HEK293 (cell line): ENCODE results near the gene PHACTR1.

Experiments used
- FEZF1 ChIP-seq: fragments of 450-650 bp; formaldehyde crosslinking; IDR thresholded peaks from 2 replicates; pipeline ENCODE4 v1.5.1; 2016; ENCODE audit warnings: missing biosample characterization, missing genetic modification characterization
- GLI4 ChIP-seq: fragments of 450-650 bp; formaldehyde crosslinking; IDR thresholded peaks from 2 replicates; pipeline ENCODE4 v1.5.1; 2016; ENCODE audit warnings: missing biosample characterization, missing genetic modification characterization
- OVOL3 ChIP-seq: fragments of 450-650 bp; formaldehyde crosslinking; IDR thresholded peaks from 2 replicates; pipeline ENCODE4 v1.5.1; 2016; ENCODE audit warnings: missing biosample characterization, missing genetic modification characterization
- SETDB1 ChIP-seq: IDR thresholded peaks from one replicate; pipeline ENCODE4 v1.6.1; 2017; ENCODE audit warnings: mild to moderate bottlenecking, low read length, moderate library complexity, mixed read lengths; ENCODE audit not compliant: insufficient read length
- ZFP37 ChIP-seq: fragments of 450-650 bp; formaldehyde crosslinking; IDR thresholded peaks from 2 replicates; pipeline ENCODE4 v1.5.1; 2016; ENCODE audit warnings: missing biosample characterization, missing genetic modification characterization
- ZNF274 ChIP-seq, 2 experiments: fragments of 200-500 bp in 1 of 2; fragments of 450-650 bp in 1 of 2; sonication (Bioruptor generic) in 1 of 2; formaldehyde crosslinking in 1 of 2; IDR thresholded peaks; 2 replicates each; pipeline versions ENCODE4 v1.5.1 to v1.6.1; 2014 to 2016; ENCODE audit warnings: borderline replicate concordance in 1 of 2, inconsistent platforms in 1 of 2, low read length in 1 of 2, missing biosample characterization in 1 of 2, missing genetic modification characterization in 1 of 2
- ZNF561 ChIP-seq: fragments of 450-650 bp; IDR thresholded peaks from 2 replicates; pipeline ENCODE4 v1.5.1; 2018; ENCODE audit warnings: missing biosample characterization, missing genetic modification characterization, borderline replicate concordance
- ZNF776 ChIP-seq: fragments of 450-650 bp; formaldehyde crosslinking; IDR thresholded peaks from 2 replicates; pipeline ENCODE4 v1.5.0; 2017; ENCODE audit warnings: missing biosample characterization, missing genetic modification characterization, borderline replicate concordance
- ZNF830 ChIP-seq: fragments of 450-650 bp; IDR thresholded peaks from 2 replicates; pipeline ENCODE4 v1.5.0; 2018; ENCODE audit warnings: missing biosample characterization, missing genetic modification characterization, low read depth, mild to moderate bottlenecking, moderate library complexity
- TF ChIP-seq, protein P1 (sequence below): sonication (generic); formaldehyde crosslinking; IDR thresholded peaks from 2 replicates; pipeline ENCODE4 v1.8.1; 2022; ENCODE audit warnings: mild to moderate bottlenecking, moderate library complexity, missing genetic modification reagents
- TF ChIP-seq, protein P2 (sequence below): fragments of 450-650 bp; formaldehyde crosslinking; IDR thresholded peaks from 2 replicates; pipeline ENCODE4 v1.5.1; 2016; ENCODE audit warnings: missing biosample characterization, missing genetic modification characterization
- TF ChIP-seq, protein P3 (sequence below): fragments of 450-650 bp; formaldehyde crosslinking; IDR thresholded peaks from 2 replicates; pipeline ENCODE4 v1.5.1; 2016; ENCODE audit warnings: missing biosample characterization, missing genetic modification characterization, low read depth
- TF ChIP-seq, protein P4 (sequence below): fragments of 450-650 bp; formaldehyde crosslinking; IDR thresholded peaks from 2 replicates; pipeline ENCODE4 v1.5.1; 2016; ENCODE audit warnings: missing biosample characterization, missing genetic modification characterization

DNA sequence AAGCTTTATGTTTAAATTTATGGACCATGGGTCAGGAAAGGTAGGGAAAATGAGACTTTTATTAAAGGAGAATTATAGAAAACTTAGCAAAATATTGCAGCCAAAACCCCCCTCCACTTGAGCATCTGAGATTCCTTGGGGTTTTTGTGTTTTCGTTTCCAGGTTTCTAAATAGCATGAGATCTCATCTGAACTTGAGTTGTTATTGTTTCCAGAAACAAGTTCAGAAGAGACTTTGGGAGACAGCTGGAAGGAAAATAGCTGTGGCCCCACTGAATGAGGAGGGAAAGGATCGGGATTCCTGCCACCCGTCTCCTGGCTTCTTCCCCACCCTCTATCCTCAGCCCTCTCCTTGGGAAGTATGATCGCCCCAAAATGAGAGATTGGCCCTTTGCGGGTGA, 536.2 kb downstream of the PHACTR1 start:
- TF ChIP-seq ZNF274 (IDR thresholded peaks at IDR 0.05; ENCODE audit: low read length), result no peak
- TF ChIP-seq ZNF274 (tag by site-specific recombination; IDR thresholded peaks at IDR 0.05; ENCODE audit: borderline replicate concordance), result no peak
- no peak for TF ChIP-seq SETDB1
- TF ChIP-seq, protein P1, sequence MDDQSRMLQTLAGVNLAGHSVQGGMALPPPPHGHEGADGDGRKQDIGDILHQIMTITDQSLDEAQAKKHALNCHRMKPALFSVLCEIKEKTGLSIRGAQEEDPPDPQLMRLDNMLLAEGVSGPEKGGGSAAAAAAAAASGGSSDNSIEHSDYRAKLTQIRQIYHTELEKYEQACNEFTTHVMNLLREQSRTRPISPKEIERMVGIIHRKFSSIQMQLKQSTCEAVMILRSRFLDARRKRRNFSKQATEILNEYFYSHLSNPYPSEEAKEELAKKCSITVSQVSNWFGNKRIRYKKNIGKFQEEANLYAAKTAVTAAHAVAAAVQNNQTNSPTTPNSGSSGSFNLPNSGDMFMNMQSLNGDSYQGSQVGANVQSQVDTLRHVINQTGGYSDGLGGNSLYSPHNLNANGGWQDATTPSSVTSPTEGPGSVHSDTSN (CRISPR knock-in tag), result no peak
- TF ChIP-seq ZNF830, result no peak
- TF ChIP-seq GLI4 (tag by site-specific recombination), result no peak
- no peak for TF ChIP-seq OVOL3 (tag by site-specific recombination)
- TF ChIP-seq, protein P2, sequence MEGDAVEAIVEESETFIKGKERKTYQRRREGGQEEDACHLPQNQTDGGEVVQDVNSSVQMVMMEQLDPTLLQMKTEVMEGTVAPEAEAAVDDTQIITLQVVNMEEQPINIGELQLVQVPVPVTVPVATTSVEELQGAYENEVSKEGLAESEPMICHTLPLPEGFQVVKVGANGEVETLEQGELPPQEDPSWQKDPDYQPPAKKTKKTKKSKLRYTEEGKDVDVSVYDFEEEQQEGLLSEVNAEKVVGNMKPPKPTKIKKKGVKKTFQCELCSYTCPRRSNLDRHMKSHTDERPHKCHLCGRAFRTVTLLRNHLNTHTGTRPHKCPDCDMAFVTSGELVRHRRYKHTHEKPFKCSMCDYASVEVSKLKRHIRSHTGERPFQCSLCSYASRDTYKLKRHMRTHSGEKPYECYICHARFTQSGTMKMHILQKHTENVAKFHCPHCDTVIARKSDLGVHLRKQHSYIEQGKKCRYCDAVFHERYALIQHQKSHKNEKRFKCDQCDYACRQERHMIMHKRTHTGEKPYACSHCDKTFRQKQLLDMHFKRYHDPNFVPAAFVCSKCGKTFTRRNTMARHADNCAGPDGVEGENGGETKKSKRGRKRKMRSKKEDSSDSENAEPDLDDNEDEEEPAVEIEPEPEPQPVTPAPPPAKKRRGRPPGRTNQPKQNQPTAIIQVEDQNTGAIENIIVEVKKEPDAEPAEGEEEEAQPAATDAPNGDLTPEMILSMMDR (tag by site-specific recombination), result no peak
- no peak for TF ChIP-seq FEZF1
- no peak for TF ChIP-seq ZNF776 (tag by site-specific recombination)
- no peak for TF ChIP-seq ZNF561 (tag by site-specific recombination)
- TF ChIP-seq, protein P3, sequence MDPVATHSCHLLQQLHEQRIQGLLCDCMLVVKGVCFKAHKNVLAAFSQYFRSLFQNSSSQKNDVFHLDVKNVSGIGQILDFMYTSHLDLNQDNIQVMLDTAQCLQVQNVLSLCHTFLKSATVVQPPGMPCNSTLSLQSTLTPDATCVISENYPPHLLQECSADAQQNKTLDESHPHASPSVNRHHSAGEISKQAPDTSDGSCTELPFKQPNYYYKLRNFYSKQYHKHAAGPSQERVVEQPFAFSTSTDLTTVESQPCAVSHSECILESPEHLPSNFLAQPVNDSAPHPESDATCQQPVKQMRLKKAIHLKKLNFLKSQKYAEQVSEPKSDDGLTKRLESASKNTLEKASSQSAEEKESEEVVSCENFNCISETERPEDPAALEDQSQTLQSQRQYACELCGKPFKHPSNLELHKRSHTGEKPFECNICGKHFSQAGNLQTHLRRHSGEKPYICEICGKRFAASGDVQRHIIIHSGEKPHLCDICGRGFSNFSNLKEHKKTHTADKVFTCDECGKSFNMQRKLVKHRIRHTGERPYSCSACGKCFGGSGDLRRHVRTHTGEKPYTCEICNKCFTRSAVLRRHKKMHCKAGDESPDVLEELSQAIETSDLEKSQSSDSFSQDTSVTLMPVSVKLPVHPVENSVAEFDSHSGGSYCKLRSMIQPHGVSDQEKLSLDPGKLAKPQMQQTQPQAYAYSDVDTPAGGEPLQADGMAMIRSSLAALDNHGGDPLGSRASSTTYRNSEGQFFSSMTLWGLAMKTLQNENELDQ (tag by site-specific recombination), result no peak
- no peak for TF ChIP-seq ZFP37 (tag by site-specific recombination)
- TF ChIP-seq, protein P4, sequence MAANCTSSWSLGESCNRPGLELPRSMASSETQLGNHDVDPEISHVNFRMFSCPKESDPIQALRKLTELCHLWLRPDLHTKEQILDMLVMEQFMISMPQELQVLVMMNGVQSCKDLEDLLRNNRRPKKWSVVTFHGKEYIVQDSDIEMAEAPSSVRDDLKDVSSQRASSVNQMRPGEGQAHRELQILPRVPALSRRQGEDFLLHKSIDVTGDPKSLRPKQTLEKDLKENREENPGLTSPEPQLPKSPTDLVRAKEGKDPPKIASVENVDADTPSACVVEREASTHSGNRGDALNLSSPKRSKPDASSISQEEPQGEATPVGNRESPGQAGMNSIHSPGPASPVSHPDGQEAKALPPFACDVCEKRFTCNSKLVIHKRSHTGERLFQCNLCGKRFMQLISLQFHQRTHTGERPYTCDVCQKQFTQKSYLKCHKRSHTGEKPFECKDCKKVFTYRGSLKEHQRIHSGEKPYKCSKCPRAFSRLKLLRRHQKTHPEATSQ (tag by site-specific recombination), result no peak
